Chondrocyte (in vitro differentiated cells): ENCODE data around the gene SLIT3. TPM values are rescaled to one million over a fixed set of nuclear protein-coding genes. Genes with fewer than 3 reads are reported as not detected.

Experiments
- DNase-seq: peaks from one replicate; pipeline ENCODE4 v3.0.0; 2021; ENCODE audit warnings: mixed read lengths, low spot score
- H3K27ac Mint-ChIP-seq: one replicate; pipeline ENCODE4 v1.8.0; 2021; ENCODE audit warnings: mild to moderate bottlenecking, moderate library complexity, mixed read lengths; ENCODE audit not compliant: unreplicated experiment
- H3K27me3 Mint-ChIP-seq: 2 replicates; pipeline ENCODE4 v1.8.0; 2021; ENCODE audit warnings: low read depth, mixed read lengths
- H3K36me3 Mint-ChIP-seq: 2 replicates; pipeline ENCODE4 v1.8.0; 2021; ENCODE audit warnings: low read depth, mixed read lengths
- H3K4me1 Mint-ChIP-seq: 2 replicates; pipeline ENCODE4 v1.8.0; 2021; ENCODE audit warnings: low read depth, mild to moderate bottlenecking, mixed read lengths
- H3K4me3 Mint-ChIP-seq: one replicate; pipeline ENCODE4 v1.8.0; 2021; ENCODE audit warnings: mild to moderate bottlenecking, moderate library complexity, mixed read lengths; ENCODE audit not compliant: unreplicated experiment
- H3K9me3 Mint-ChIP-seq: 2 replicates; pipeline ENCODE4 v1.8.0; 2021; ENCODE audit warnings: low read depth, mixed read lengths
- total RNA-seq: library from RNA; stranded (reverse); gene quantifications from 3 replicates; pipeline ENCODE4 v1.2.1, GENCODE V29; 2021
- TF ChIP-seq, protein P1 (sequence below): fragments of 200-600 bp; sonication (generic); IDR thresholded peaks from 2 replicates; pipeline ENCODE4 v1.5.0; 2021; ENCODE audit warnings: antibody characterized with exemption, mild to moderate bottlenecking, moderate library complexity

SLIT3 gene
- total RNA-seq, 1 donor from 2014 or later, result 116 TPM

DNA sequence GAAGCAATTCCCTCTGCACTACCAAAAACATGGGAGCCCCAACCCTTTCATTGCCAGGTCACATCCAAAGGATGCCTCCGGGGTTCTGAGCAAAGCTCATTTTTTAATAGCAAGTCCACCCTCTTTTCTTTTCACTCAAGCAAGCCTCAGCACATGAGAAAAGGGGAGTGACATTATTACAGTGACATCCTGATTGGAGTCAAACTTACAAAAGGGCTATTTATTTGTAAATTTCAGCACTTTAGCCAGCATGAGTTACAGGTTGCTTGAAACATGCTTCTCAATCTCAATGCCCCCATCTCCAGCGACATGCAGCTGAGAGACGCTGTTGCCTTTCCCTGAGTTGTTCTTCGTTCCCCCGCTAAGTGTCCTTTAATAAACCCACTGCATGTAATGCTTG lies 483.3 kb downstream of the SLIT3 start:
- no peaks in the 10 kb centered on the region for H3K27me3 Mint-ChIP-seq
- no peaks in the 10 kb centered on the region for H3K9me3 Mint-ChIP-seq
- no peak overlapping the region for H3K27ac Mint-ChIP-seq
- no peak overlapping the region for H3K4me3 Mint-ChIP-seq
- H3K36me3 Mint-ChIP-seq, result peaks cover 20% of the 10 kb centered on the region
- no peak for DNase-seq
- H3K4me1 Mint-ChIP-seq, result peaks cover 7% of the 10 kb centered on the region
- TF ChIP-seq, protein P1, sequence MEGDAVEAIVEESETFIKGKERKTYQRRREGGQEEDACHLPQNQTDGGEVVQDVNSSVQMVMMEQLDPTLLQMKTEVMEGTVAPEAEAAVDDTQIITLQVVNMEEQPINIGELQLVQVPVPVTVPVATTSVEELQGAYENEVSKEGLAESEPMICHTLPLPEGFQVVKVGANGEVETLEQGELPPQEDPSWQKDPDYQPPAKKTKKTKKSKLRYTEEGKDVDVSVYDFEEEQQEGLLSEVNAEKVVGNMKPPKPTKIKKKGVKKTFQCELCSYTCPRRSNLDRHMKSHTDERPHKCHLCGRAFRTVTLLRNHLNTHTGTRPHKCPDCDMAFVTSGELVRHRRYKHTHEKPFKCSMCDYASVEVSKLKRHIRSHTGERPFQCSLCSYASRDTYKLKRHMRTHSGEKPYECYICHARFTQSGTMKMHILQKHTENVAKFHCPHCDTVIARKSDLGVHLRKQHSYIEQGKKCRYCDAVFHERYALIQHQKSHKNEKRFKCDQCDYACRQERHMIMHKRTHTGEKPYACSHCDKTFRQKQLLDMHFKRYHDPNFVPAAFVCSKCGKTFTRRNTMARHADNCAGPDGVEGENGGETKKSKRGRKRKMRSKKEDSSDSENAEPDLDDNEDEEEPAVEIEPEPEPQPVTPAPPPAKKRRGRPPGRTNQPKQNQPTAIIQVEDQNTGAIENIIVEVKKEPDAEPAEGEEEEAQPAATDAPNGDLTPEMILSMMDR, result no peak

DNA sequence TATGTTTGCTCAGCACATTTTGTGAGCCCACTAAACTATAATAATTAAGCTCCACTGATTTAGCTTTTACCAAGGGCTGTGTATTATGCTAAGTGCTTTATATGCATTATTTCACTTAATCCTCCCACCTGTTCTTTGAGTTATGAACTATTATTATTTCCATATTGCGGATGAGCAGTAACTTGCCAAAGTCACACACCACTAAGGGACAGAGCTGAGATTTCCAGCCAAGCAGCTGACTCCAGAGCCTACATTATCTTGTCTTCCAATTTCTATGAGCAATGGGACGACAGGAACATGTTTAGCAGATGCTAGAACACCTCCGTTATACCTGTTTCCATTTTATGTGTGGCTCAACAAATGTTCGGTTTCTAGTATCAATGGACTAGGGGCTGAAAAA lies 484.3 kb downstream of the SLIT3 start:
- Mint-ChIP-seq H3K4me3 (no peak overlapping the region), H3K4me1 (no peaks in the 10 kb centered on the region), H3K9me3 (no peaks in the 10 kb centered on the region), H3K27ac (no peak overlapping the region), H3K27me3 (no peaks in the 10 kb centered on the region), H3K36me3 (peaks cover 23% of the 10 kb centered on the region)
- TF ChIP-seq, protein P1, result no peak
- DNase-seq, result no peak

DNA sequence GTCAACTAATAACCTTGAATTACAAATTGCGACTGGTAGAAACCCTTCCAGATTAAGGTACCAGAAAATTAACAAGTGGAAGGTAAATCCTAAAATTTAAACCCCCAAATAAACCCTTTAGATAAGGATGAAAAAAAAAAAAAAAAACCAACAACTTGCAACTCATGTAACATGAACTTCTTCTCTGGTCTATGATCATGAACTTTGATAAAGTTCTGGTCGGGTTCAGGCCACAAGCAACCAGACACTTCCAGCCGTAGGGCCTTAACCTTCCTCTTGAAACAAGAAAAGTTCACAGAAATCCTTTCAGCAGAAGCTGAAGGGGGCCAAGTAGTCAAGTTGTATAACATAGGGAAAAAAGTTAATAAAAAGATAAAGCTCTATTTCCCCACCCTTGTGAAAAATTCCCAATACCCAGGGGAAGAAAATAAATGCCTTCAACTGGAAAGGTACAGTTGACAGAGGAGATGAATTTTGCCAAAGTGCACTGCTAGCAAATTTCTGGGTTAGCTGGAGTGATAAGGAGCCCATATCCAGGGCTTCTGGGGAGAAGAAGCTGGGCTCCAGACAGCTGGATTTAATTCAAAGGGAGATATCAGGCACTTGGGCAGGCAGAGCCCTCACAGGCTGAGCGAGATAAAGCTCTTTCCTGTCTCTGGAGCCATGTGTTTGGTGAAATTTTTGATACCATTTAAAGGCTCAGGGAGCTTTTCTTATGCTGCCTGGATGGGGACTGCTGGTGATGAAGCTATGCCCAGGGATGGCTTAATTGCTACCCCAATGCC lies 487.6 kb downstream of the SLIT3 start:
- no peak overlapping the region for H3K27ac Mint-ChIP-seq
- DNase-seq, result no peak
- H3K4me3 Mint-ChIP-seq, result no peak overlapping the region
- TF ChIP-seq, protein P1, result no peak
- H3K36me3 Mint-ChIP-seq, result peaks cover 23% of the 10 kb centered on the region
- no peaks in the 10 kb centered on the region for H3K9me3 Mint-ChIP-seq
- H3K27me3 Mint-ChIP-seq, result no peaks in the 10 kb centered on the region
- no peaks in the 10 kb centered on the region for H3K4me1 Mint-ChIP-seq

DNA sequence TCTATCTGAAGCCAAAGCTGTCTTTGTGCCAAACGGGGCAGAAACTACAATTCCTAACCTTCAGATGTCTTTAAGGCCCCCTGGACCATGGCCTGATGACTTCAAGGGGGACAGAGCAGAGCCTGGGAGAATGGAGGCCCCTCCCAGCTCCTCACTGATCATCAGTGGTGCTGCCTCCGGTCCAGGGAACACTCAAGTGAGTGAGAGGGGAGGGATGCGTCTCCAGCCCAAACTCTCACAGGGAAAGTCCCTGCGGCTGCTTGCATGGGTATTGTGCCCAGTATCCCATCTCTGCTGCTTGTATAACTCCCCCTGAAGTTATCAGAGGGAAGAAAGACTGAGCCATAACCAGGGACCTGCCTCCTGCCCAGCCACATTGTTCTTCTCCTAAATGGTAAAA lies 490.3 kb downstream of the SLIT3 start:
- TF ChIP-seq, protein P1, result no peak
- Mint-ChIP-seq H3K4me3 (no peak overlapping the region), H3K36me3 (peaks cover 28% of the 10 kb centered on the region), H3K4me1 (no peaks in the 10 kb centered on the region), H3K9me3 (no peaks in the 10 kb centered on the region), H3K27ac (no peak overlapping the region), H3K27me3 (no peaks in the 10 kb centered on the region)
- no peak for DNase-seq

DNA sequence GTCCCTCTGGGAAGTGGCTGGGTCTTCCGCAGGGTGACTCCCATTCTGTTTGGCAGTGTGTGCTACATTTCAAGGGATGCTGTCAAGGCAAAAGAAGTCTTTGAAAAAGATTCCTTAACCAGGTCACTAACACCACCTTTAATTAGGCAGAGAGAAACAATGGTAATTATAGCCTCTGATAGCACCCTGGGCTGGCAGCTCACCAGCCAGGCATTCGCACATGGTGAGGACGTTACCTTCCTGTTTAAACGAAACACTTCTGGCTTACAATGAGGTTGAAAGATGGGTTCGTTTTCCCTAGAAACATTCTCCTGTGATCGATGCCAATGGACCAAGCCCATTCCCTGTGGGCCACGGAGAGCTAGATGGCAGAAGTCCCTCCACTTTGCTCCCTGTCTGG lies 491.7 kb downstream of the SLIT3 start:
- Mint-ChIP-seq H3K36me3 (peaks cover 29% of the 10 kb centered on the region), H3K4me1 (no peaks in the 10 kb centered on the region), H3K4me3 (no peak overlapping the region), H3K9me3 (no peaks in the 10 kb centered on the region), H3K27me3 (no peaks in the 10 kb centered on the region), H3K27ac (no peak overlapping the region)
- DNase-seq, result no peak
- TF ChIP-seq, protein P1, result no peak
